H7 (cell line): ENCODE data around the gene LRRC32. TPM values are rescaled to one million over a fixed set of nuclear protein-coding genes. Genes with fewer than 3 reads are reported as not detected.
"Not testable (repeated sequence)": the region's sequence is repeated elsewhere in the genome, so short reads cannot be mapped to it uniquely, and the experiment has no call there.

Source experiments
- DNase-seq: peaks from one replicate; pipeline ENCODE4 v3.0.0; 2012
- H3K27me3 ChIP-seq: 2 replicates; pipeline ENCODE4 v1.6.0; 2011; ENCODE audit warnings: mild to moderate bottlenecking, low read length; ENCODE audit not compliant: control insufficient read depth, insufficient read depth
- H3K36me3 ChIP-seq: replicated peaks from 2 replicates; pipeline ENCODE4 v1.5.1; 2011; ENCODE audit warnings: low read length; ENCODE audit not compliant: control insufficient read depth, insufficient read depth
- H3K4me3 ChIP-seq: 2 replicates; pipeline ENCODE4 v1.5.1; 2011; ENCODE audit warnings: low read depth, mild to moderate bottlenecking, control low read depth, low read length, moderate library complexity; ENCODE audit not compliant: insufficient read depth
- total RNA-seq: library from RNA; depleted of rRNA; stranded (reverse); fragments of >200 nt; shearing (Covaris generic); gene quantifications from 2 replicates; pipeline ENCODE4 v1.2.3, GENCODE V29; 2014

The LRRC32 gene
- total RNA-seq, 1 experiment from 2014 or later = 0.94 TPM

DNA sequence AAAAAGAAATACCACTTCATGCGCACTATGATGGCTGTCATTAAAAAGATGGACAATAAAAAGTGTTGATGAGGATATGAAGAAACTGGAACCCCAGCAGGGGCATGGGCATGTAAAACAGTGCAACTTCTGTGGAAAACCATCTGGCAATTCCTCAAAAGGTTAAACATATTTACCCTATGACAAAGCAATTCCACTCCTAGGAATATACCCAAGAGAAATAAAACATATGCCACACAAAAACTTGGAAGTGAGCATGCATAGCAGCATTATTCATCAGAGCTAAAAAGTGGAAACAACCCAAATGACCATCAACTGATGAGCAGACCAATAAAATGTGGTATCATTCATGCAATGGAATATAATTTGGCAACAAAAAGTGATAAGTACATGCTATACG, 50.1 kb downstream of the LRRC32 start:
- no peak overlapping the region for H3K4me3 ChIP-seq
- H3K36me3 ChIP-seq = no peaks in the 10 kb centered on the region
- no peak for DNase-seq
- no peaks in the 10 kb centered on the region for H3K27me3 ChIP-seq

DNA sequence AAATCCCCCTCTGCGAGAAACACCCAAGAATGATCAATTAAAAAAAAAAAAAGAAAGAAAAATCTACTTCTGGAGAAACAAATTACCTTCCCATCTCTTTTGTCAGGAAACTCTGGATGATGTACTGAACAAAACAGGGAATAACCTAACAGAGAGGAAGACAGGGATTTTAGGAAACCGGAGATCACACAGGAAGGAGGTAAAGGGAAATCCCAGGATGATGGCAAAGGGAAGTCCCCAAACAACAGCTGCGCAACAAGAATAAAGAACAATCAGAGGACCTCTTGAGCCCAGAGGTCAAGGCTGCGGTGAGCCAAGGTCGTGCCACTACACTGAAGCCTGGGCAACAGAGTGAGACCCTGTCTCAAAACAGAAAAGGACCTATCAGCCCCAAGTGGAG, 50.7 kb downstream of the LRRC32 start:
- DNase-seq, H3K36me3 ChIP-seq, H3K27me3 ChIP-seq, H3K4me3 ChIP-seq: not testable (repeated sequence)

DNA sequence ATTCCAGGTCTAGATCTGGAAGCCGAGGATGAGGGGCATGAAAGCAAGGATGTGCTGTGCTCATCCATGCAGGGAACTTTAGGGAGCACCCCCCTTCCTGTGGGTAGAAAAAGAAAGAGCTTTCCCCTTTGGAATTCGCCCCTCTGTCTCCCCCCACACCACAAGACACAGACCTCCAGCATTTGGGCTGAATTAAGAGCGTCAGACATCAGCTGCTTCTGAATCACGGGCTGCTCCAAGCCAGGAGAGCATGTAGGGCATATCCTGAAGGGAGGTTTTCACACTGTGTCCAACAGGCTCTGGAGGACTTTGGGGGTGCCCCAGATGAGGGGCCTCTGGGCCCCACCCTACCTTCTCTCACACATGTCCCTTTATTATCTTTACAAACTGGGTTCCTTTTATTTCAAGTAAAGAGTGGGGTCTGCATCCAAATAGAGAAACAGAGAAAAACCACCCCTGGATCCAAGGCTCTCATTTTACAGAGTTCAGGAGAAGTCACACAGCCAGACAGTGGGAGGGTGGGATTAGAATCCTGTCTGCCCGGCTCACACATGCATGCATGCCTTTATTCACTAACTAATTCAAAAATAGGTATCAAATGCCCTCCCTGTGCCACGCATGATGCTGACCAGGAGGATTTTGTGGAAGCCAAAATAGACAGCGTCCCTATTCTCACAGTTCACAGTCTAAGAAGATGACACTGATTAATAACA, 52.8 kb downstream of the LRRC32 start:
- Histone ChIP-seq H3K36me3 (no peaks in the 10 kb centered on the region), H3K4me3 (no peak overlapping the region), H3K27me3 (no peaks in the 10 kb centered on the region)
- no peak for DNase-seq

DNA sequence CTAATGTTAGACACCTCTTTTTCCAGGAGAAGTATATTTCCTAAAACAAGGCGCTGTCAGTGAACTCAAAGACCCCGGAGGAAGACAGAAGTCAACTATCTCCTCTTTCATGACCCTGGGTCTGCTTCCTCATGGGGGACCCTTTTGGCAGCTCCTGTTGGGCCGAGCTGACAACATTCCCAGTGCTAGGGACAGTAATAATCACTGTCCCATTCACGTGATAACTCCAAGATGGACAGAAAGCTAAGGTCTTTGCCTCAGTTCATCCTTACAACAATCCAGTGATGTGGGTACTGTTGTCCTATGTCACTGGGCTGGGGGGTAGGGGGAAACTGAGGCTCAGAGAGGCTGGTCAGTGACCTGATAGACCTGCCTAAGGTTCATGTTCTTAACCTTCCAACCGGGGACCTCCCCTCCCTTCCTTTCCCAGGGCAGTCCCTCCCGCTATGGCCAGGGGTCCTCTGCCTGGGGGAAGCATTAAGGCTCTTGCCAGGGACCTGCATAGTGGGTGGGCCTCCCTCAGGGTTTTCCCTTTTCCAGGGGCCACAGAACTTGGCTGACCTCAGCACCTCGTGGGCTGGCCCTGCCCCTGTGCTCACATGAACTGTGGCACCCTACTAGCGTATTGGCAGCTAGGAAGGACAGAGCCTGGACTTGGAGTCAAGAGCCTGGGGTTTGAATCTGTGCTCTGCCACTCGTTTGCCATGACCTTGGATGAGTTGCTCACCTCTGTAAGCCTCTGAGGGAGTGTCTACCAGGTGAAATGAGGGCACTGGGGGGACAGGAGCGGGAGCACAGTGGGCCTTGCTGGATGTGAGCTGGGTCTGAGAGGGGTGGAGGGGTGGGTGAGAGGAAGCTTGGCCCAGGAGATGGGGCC, 53.6 kb downstream of the LRRC32 start:
- Histone ChIP-seq H3K4me3 (no peak overlapping the region), H3K27me3 (no peaks in the 10 kb centered on the region), H3K36me3 (no peaks in the 10 kb centered on the region)
- no peak for DNase-seq

DNA sequence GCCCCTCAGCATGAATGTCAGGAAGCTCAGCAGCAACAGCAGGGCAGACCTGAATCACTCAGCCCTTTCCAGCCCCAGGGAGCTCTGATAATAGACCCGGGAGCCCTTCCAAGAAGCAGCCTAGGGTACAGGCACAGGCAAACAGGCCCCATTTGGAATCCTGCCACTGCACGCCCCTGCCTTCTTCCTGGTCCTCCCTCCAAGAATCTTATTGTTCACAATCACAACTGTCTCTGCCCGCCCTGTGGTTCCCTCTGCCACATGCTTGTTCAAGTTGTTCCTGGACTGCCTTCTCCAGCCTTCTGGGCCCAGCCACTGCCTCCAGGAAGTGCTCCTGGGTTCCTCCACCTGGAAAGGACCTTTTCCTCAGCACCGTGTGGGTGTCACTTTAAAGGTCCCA, 54.6 kb downstream of the LRRC32 start:
- Histone ChIP-seq H3K4me3 (no peak overlapping the region), H3K36me3 (no peaks in the 10 kb centered on the region), H3K27me3 (no peaks in the 10 kb centered on the region)
- no peak for DNase-seq

DNA sequence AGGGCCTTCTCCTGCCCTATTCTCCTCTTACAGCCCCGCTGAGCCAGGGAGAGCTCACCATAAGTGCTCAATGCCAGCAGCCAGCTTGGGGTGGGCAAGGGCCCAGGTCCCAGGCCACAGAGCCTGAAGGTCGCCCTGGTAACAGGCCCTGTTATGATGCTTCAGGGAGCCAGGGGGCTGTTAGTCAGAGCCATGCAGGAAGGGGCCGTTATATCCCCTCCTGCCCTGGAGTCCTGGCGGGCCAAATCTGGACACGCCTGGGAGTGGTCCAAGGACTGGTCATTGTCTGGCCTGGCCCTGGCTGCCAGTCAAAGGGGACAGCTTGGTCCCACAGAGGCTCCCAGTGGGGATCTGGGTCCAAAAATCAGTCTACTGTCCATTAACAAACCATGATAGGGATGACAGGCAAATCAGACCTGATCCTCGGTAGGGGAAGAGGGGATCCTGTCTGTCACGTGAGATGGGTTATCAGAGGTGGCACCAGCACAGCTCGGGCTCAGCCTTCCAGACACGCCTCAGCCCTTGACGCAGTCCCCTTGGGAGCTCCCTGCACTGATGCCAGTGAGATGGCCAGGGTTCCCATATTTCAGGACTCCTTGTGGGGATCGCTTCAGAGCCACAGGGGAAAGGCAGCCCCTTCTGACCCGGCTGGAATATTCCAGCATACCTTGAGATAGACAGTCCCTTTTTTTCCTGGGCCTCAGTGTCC, 55.9 kb downstream of the LRRC32 start:
- Histone ChIP-seq H3K4me3 (no peak overlapping the region), H3K36me3 (no peaks in the 10 kb centered on the region), H3K27me3 (no peaks in the 10 kb centered on the region)
- DNase-seq = no peak

DNA sequence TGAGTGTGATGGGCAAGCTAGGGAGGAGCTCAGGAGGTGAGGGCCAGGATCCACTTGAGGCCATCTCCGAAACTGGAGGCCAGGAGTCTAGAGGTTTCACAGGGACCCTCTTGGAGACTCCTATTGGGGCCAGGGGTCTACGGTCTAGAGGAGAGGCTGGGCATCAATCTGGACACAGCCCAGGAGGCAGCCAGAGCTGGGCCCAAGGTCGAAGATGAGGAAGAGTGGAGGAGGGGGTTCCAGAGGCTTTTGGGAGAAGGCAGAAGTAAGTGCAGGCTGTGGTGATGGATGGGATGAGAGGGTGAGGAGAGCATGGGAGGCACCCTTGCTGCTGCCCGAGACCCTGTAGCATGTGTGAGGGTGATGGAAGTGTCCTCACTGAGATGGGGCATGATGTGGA, 56.6 kb downstream of the LRRC32 start:
- DNase-seq = no peak
- no peak overlapping the region for H3K4me3 ChIP-seq
- no peaks in the 10 kb centered on the region for H3K36me3 ChIP-seq
- no peaks in the 10 kb centered on the region for H3K27me3 ChIP-seq

DNA sequence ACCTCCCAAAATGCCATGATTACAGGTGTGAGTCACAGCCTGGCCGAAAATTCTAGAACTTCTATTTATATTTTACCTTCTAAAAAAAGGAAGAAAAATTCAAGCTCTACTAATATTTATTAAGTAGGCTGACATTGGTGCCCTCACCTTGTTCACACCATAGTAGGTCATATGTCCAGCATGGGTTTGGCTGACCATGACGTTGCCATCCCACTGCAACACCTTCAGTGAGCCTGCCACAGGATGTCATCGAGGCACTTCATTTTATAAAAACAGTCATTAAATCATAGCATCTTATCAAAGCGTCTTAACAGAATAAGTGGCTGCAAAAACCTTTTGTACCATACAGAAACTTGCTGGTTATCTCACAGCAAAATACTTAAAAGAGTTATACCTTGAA, 58.3 kb downstream of the LRRC32 start:
- Histone ChIP-seq H3K27me3 (no peaks in the 10 kb centered on the region), H3K4me3 (no peak overlapping the region), H3K36me3 (no peaks in the 10 kb centered on the region)
- DNase-seq = no peak

DNA sequence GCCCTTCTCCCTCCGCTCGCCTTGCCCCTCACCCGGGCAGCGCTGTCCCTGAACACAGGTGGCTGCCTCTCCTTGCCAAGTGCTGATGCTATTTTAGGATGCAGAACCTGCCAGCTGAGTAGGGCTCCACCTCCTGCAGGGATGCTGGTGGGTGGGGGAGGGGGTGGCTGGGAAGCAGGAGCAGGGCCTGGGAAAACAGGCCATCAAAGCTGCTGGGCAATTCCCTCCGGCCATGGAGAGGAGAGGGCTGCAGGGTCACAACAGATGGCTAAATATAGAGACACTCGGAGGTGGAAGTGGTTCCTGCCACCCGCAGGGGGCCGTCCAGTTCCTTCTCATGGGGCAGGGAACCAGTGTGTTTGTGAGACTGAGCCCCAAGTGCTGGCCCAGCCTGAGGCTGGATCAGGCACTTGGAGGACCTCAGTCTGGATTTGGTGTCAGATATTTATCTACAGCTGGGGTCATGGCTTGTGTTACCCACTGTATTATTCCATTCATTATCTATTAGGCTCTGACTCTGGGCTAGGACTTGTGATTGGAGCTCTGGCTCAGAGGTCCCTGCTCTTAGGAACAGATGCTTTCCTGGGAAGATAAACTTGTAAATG, 59.6 kb downstream of the LRRC32 start:
- H3K36me3 ChIP-seq = no peaks in the 10 kb centered on the region
- no peaks in the 10 kb centered on the region for H3K27me3 ChIP-seq
- peak; percentile 69 for DNase-seq
- H3K4me3 ChIP-seq = no peak overlapping the region

DNA sequence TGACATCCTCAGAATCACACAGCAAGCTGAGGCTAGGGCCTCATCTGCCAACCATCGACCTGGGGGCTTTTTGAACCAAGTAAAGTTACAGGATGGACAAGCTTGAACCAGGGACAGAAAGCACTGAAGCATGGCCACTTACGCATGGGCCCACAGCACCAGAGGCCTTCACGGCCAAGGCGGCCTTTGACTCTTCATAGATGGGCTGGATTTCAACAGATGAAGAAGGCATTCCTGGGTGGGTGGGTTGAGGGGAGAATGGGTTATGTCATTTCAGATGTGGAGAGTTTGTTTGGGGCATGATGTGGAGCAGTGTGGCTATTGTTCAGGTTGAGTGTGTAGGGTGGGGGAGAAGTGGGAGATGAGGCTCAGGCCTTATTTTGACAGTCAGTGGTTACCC, 60.2 kb downstream of the LRRC32 start:
- Histone ChIP-seq H3K4me3 (no peak overlapping the region), H3K27me3 (no peaks in the 10 kb centered on the region), H3K36me3 (no peaks in the 10 kb centered on the region)
- DNase-seq = no peak

DNA sequence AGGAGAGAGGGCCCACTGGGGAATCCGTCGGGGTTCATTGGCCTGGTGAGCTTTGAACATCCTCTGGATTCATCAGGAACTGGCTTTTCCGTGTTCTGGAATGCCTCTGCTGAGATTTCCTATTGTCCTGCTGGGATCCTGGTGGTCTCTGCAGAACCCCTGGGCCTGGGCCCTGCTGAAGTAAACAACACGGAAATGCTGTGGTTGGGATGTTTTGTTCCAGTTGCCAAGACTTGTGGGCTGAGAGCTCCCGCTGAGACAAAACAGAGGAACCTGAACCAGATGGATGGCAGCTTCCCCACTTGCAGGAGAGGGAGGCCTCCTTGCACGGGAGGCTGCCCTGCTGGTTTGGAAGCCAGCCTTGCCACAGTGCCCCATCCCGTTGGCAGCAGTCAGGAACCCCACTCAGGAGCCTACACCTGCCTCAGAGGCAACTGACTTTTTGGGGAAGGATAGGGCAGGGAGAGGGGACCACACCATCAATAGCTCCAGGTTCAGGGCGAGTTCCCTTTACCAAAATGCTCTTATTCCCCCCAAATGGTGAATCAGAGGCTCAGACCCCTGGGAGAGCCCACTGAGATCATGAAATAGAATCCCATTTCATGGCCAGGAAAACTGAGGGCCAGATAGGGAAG, 60.7 kb downstream of the LRRC32 start:
- no peak overlapping the region for H3K4me3 ChIP-seq
- H3K27me3 ChIP-seq = no peaks in the 10 kb centered on the region
- no peaks in the 10 kb centered on the region for H3K36me3 ChIP-seq
- peak; percentile 59 for DNase-seq

DNA sequence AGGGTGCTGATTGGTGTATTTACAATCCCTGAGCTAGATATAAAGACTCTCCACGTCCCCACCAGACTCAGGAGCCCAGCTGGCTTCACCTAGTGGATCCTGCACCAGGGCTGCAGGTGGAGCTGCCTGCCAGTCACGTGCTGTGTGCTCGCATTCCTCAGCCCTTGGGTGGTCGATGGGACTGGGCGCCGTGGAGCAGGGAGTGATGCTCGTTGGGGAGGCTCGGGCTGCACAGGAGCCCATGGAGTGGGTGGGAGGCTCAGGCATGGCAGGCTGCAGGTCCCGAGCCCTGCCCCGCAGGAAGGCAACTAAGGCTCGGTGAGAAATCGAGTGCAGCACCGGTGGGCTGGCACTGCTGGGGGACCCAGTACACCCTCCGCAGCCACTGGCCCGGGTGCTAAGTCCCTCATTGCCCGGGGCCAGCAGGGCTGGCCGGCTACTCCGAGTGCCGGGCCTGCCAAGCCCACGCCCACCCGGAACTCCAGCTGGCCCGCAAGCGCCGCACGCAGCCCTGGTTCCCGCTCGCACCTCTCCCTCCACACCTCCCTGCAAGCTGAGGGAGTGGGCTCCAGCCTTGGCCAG, 61.6 kb downstream of the LRRC32 start:
- not testable (repeated sequence) for H3K4me3 ChIP-seq, H3K36me3 ChIP-seq, H3K27me3 ChIP-seq, DNase-seq

DNA sequence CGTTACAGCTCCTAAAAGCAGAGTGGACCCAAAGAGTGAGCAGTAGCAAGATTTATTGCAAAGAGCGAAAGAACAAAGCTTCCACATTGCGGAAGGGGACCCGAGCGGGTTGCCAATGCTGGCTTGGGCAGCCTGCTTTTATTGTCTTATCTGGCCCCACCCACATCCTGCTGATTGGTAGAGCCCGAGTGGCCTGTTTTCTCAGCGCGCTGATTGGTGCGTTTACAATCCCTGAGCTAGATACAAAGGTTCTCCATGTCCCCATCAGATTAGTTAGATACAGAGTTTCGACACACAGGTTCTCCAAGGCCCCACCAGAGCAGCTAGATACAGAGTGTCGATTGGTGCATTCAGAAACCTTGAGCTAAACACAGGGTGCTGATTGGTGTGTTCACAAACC, 62.3 kb downstream of the LRRC32 start:
- H3K27me3 ChIP-seq, H3K36me3 ChIP-seq, DNase-seq, H3K4me3 ChIP-seq: not testable (repeated sequence)
